Peyer's patch (tissue), 4 donors: Measurements from ENCODE around the gene CHID1.

Experiments
- CTCF ChIP-seq, 6 experiments: fragments of 450-650 bp in 4 of 6; fragments of 200-600 bp in 2 of 6; sonication (generic) in 1 of 6; IDR thresholded peaks; one replicate each; pipeline ENCODE4 v1.5.1; 2017 to 2019; ENCODE audit warnings: antibody characterized with exemption in 6 of 6, mild to moderate bottlenecking in 3 of 6, moderate library complexity in 1 of 6
- POLR2A ChIP-seq, 2 donors: fragments of 450-650 bp; IDR thresholded peaks; one replicate each; pipeline ENCODE4 v1.5.1; 2017; ENCODE audit warnings: antibody characterized with exemption in 2 of 2, mild to moderate bottlenecking in 2 of 2, moderate library complexity in 2 of 2

- TF ChIP-seq CTCF (IDR thresholded peaks at IDR 0.05) (no peak), POLR2A (IDR thresholded peaks at IDR 0.05) (no peak)
Observed at GRCh38 chr11:897253-898142, 13.1 kb downstream of the CHID1 start.
